ENCODE data around the gene RAP1B. TPM values are rescaled to one million over a fixed set of nuclear protein-coding genes. Genes with fewer than 3 reads are reported as not detected.
A peak's percentile ranks its signal among the peaks of the same experiment; 100 is the strongest.

The RAP1B gene
- total RNA-seq, 2 donors from 2014 or later: 73.1 to 74.6 TPM

DNA sequence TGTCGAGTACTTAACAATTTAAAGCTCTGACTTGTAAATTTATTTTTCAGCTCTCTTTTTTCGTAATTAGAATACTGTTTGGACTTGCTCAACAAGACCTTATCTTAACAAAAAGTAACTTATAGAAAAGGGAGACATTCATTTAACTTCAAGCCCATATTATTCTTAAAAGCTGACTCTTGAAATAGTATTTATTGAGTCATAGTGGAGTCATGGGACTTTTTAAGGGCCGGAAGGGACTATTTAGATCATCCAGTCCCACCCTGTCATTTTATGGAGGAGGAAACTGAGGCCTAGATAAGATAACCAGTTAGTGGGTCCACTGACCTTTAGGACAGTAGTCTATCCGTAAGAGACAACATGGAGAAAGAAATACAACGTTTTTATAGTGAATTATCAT is 1.5 kb downstream of the RAP1B start:
- Histone ChIP-seq H3K4me1 (peaks cover 0 to 54% of the 10 kb centered on the region in 2 donors), H3K9me3 (no peaks in the 10 kb centered on the region), H3K27ac (peak overlapping the region; percentile 97 to 98), H3K4me3 (peak overlapping the region; percentile 67 to 80), H3K27me3 (no peaks in the 10 kb centered on the region), H3K36me3 (no peaks in the 10 kb centered on the region)
- DNase-seq (ENCODE audit: low spot score): no peak
- TF ChIP-seq, protein P1, sequence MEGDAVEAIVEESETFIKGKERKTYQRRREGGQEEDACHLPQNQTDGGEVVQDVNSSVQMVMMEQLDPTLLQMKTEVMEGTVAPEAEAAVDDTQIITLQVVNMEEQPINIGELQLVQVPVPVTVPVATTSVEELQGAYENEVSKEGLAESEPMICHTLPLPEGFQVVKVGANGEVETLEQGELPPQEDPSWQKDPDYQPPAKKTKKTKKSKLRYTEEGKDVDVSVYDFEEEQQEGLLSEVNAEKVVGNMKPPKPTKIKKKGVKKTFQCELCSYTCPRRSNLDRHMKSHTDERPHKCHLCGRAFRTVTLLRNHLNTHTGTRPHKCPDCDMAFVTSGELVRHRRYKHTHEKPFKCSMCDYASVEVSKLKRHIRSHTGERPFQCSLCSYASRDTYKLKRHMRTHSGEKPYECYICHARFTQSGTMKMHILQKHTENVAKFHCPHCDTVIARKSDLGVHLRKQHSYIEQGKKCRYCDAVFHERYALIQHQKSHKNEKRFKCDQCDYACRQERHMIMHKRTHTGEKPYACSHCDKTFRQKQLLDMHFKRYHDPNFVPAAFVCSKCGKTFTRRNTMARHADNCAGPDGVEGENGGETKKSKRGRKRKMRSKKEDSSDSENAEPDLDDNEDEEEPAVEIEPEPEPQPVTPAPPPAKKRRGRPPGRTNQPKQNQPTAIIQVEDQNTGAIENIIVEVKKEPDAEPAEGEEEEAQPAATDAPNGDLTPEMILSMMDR (IDR thresholded peaks at IDR 0.05): no peak

DNA sequence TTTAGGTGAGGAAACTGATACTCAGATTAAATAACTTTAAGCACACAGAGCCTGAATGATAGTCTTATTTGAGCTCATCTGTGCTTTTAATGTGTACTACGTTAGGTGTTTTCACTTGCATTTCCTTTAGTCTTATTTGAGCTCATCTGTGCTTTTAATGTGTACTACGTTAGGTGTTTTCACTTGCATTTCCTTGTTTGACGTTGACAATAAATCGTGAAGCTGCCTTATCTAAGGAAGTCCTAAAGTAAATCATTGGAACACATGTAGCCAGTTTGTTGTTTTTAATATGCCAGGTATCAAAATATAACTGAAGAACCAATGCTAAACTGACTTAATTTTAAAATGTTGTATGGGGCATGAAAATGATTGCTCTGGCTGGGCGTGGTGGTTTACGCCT is 2.0 kb downstream of the RAP1B start:
- no peaks in the 10 kb centered on the region for H3K27me3 ChIP-seq
- H3K9me3 ChIP-seq: no peaks in the 10 kb centered on the region
- H3K4me1 ChIP-seq: peaks cover 0 to 59% of the 10 kb centered on the region in 2 donors
- peak overlapping the region; percentile 97 to 98 for H3K27ac ChIP-seq
- no peaks in the 10 kb centered on the region for H3K36me3 ChIP-seq
- no peak for DNase-seq (ENCODE audit: low spot score)
- H3K4me3 ChIP-seq: peak overlapping the region; percentile 67 to 80
- TF ChIP-seq, protein P1 (IDR thresholded peaks at IDR 0.05): no peak

DNA sequence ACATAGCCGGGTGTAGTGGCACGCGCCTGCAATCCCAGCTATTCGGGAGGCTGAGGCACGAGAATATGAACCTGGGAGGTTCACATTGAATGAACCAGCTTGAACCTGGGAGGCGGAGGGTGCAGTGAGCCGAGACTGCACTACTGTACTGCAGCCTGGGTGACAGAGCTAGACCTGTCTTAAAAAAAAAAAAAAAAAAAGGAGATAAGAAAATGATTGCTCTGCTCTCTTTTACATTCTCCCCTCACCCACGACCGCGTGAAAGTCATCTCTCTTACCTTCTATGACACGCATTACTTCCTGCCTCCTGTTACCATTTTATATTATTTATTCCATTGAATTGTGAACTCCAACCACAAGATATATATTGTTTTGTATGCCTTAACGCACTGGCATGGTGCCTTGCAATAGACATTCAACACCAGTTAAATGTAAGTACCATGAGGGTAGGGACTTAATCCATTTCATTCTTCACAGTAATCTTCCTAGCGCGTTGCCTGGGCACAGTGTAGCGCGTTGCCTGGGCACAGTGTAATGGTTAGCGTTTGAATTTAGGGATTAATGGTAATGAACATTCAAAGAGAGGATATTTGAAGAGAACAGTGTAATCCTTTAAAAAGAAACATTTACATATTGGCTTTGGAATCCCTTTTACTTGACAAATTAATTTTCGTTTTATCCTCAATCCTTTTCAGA is 2.7 kb downstream of the RAP1B start:
- no peak for DNase-seq (ENCODE audit: low spot score)
- peaks cover 0 to 65% of the 10 kb centered on the region in 2 donors for H3K4me1 ChIP-seq
- TF ChIP-seq, protein P1 (IDR thresholded peaks at IDR 0.05): no peak
- H3K36me3 ChIP-seq: no peaks in the 10 kb centered on the region
- no peaks in the 10 kb centered on the region for H3K27me3 ChIP-seq
- no peaks in the 10 kb centered on the region for H3K9me3 ChIP-seq
- peak overlapping the region in 1 of 2 donors; percentile 80 for H3K4me3 ChIP-seq
- H3K27ac ChIP-seq: peak overlapping the region; percentile 97 to 98

DNA sequence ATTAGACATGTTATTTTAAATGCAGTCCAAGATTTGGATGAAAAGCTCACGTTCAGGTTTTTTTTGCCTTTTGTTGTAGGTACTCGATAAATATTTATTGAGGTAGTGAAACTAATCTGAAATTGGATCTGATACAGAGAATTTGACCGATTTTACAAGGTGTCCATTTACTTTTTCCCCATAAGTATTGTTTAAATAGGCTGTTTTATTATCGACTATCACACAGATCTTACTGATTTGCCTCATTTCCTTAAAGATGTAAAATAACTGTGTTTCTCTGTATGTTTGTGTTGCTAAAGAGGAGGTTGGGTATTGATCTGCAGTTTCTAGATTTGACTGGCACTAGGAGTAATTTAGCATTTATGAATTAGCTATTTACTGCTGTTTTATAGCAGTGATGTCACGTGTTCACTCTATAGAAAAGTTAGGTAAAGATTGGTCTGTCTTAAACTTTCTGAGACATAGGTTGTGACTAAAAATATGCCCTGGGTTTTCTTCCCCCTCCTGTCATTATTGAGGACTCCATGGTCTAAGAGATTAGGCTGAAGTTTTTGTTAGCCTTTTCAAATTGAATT is 3.5 kb downstream of the RAP1B start:
- H3K27ac ChIP-seq: no peak overlapping the region
- no peaks in the 10 kb centered on the region for H3K9me3 ChIP-seq
- TF ChIP-seq, protein P1 (IDR thresholded peaks at IDR 0.05): no peak
- H3K36me3 ChIP-seq: no peaks in the 10 kb centered on the region
- H3K4me3 ChIP-seq: no peak overlapping the region
- no peaks in the 10 kb centered on the region for H3K27me3 ChIP-seq
- peaks cover 0 to 73% of the 10 kb centered on the region in 2 donors for H3K4me1 ChIP-seq
- no peak for DNase-seq (ENCODE audit: low spot score)

DNA sequence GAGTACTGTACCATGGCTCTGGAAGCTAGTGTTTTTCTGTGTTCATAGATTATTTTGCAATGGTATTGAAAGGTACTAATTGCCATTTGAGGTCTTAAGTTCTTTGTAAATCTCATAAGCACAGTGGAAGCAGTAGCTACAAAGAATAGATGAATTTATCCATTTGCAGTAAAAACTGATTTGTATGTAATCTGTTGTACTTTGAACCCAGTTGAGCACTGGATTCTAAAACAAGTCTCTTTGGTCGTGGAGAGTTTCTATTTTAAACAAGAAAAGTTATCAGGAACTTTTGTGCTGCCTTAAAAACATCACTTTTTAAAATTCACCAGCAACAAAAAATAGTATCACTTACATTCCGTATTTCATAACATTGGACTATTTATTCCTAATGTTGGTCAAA is 4.1 kb downstream of the RAP1B start:
- no peak overlapping the region for H3K27ac ChIP-seq
- no peaks in the 10 kb centered on the region for H3K9me3 ChIP-seq
- H3K27me3 ChIP-seq: no peaks in the 10 kb centered on the region
- no peak overlapping the region for H3K4me3 ChIP-seq
- H3K36me3 ChIP-seq: no peaks in the 10 kb centered on the region
- TF ChIP-seq, protein P1 (IDR thresholded peaks at IDR 0.05): no peak
- peaks cover 0 to 77% of the 10 kb centered on the region in 2 donors for H3K4me1 ChIP-seq
- no peak for DNase-seq (ENCODE audit: low spot score)

All from right atrium auricular region (tissue), 2 donors.